Fibroblast of skin of left quadriceps (primary cell): ENCODE results near the gene RRP12.

Experiments used
- DNase-seq, 2 experiments: peaks; one replicate each; pipeline ENCODE4 v3.0.0-alpha.2; 2013; ENCODE audit warnings: low read depth in 2 of 2

Gene RRP12

GRCh38 chr10:97334370-97335175 lies 66.6 kb downstream of the RRP12 start, which contains the start of gene FRAT2:
TSS of gene FRAT2 (minus strand) at chr10:97334729. CDS start at chr10:97334572, 157 bp downstream.
- peak; percentile 79 to 83 for DNase-seq

DNA sequence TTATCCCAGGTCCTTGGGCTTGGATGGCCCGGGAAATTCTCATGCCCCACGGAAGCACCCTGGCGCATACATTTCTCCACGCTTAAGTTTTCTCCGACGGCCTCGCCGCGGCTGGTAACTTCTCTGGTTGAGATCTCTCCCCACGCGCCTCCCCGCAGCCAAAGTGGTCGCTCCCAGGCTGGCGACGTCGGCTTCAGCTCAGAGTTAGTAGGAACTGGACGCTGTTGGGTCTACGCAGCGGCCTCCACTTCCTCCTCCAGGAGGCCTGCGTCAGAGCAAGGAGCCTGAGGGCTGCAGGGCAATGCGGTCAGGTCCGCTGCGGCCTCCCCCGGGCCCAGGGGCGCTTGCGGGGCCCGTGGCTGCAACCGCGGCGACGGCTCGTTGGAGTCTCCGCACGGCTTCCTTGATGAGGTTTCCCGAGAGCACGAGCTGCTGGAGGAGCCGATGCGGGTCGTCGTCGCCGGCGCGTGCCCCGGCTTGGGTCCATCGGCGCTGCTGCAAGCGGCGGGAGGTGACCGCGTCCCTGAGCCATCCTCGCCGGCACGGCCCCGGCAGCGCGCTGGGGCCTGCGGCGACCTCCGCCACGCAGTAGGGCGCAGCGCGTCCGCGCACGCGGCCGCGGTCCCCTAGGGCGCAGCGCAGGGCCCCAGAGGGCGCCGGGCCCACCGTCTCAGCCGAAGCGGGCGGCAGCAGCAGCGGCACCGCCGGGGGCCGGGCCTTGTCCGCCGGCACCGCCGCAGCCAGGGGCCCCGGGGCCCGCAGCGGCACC lies 67.4 kb downstream of the RRP12 start:
- no peak for DNase-seq

DNA sequence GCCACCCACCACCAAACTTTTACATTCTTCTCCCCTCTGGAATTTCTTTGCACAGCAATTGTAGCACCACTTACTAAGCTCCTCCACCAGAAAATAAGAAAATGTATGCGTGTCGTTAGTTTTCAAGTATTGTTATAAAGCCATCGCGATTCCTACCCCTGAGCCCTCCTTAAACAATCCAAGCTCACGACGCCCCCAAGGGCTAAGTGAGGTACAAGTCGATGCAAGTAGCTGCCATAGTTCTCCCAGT lies 67.9 kb downstream of the RRP12 start:
- no peak for DNase-seq

- peak; percentile 47 to 50 for DNase-seq
These were observed 68.4 kb downstream of the RRP12 start for GRCh38 chr10:97332591-97333350.

GRCh38 chr10:97331153-97331703 lies 69.9 kb downstream of the RRP12 start:
- no peak for DNase-seq

DNA sequence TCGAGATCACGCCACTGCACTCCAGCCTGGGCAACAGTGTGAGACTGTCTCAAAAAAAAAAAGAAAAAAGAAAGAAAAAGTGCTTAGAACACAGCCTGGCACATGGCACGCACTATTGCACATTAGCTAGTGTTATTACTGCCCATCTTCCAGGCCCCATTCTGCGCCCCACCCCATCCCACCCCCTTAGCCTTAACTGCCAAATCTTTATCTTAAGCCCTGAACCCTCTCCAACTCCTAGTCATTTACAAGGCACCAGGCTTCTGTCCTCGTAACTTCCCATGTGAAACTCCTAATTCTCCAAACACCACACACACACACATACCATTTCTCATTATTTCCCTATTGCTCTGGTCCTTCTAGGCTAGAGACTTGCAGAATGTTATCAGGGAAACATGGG lies 71.4 kb downstream of the RRP12 start:
- DNase-seq = no peak

- no peak for DNase-seq
These were observed 72.3 kb downstream of the RRP12 start for GRCh38 chr10:97328646-97329453.

GRCh38 chr10:97327348-97328294 lies 73.5 kb downstream of the RRP12 start:
- no peak for DNase-seq

GRCh38 chr10:97325754-97326153 lies 75.4 kb downstream of the RRP12 start:
- no peak for DNase-seq

- DNase-seq = no peak
These were observed 77.6 kb downstream of the RRP12 start for GRCh38 chr10:97323501-97323900.

DNA sequence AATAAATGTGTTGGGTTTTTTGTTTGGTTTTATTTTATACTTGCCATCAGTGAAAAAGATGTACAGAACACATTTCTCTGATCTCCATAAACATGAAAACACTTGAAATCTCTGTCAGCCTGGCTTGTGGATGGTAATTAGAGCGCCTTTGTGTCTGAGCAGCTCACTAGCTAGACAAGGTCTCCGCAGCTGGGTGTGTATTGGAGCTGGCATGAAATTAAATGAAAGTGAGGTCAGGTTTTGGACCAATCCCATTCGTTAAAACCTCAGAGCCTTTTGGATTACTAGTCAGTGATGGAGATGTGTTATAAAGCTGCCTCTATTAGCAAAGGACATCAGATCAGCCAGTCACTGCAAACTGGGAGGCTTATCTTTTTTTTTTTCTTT lies 79.3 kb downstream of the RRP12 start:
- no peak for DNase-seq

GRCh38 chr10:97321032-97321803 lies 79.9 kb downstream of the RRP12 start:
- no peak for DNase-seq

DNA sequence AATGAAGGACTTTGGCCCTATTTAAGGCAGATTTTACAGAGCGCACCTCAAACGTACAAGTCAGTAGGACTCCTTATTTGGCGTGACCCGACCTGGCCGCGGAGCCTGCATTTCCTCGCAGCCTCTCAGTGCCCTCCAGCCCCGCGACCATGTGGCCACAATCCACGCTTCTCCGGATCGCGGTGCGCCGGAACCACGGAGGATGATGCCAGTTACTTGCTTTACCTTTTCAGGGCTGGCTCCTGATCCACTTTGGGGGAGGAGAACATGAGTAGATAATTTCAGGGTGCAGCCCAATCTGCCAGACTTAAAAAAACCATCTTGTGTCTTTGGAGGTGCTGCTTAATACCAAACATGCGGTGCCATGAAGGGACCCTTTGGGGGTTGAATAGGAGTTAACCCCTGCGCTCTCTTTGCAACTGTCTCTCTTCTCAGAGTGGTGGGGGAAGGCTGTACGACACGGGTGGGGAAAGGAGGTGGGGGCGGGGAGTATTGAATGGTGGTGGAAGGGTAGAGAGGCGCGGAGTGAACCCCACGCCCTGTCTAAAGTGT lies 80.6 kb downstream of the RRP12 start:
- DNase-seq = no peak

GRCh38 chr10:97319671-97320479 lies 81.3 kb downstream of the RRP12 start:
- DNase-seq = no peak

GRCh38 chr10:97318772-97319651 lies 82.1 kb downstream of the RRP12 start, which contains the start of gene FRAT1:
TSS of gene FRAT1 (plus strand) at chr10:97319271. CDS start at chr10:97319454, 183 bp downstream.
- peak; percentile 72 to 74 for DNase-seq

DNA sequence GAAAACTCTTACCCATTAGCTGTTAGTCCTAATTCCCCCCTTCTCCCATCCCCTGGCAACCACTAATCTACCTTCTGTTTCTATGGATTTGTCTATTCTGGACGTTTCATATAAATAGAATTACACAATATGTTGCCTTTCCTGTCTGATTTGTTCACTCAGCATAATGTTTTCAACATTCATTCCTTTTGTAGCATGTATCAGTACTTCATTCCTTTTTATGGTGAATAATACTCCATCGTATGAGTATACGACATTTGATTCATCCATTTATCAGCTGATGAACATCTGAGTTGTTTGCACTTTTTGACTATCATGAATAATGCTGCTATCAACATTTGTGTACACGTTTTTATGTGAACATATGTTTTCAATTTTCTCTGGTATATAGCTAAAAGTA lies 86.5 kb downstream of the RRP12 start:
- DNase-seq = no peak

- no peak for DNase-seq
These were observed 88.2 kb downstream of the RRP12 start for GRCh38 chr10:97312897-97313296.
